Measurements from ENCODE around the gene GHRHR. TPM values are rescaled to one million over a fixed set of nuclear protein-coding genes. Genes with fewer than 3 reads are reported as not detected.
A peak's percentile ranks its signal among the peaks of the same experiment; 100 is the strongest.

GHRHR gene
- total and polyA plus RNA-seq, 4 experiments from 2014 or later, result not detected

GRCh38 chr7:31003721-31004120 lies 40.0 kb downstream of the GHRHR start:
- Mint-ChIP-seq H3K27me3 (peaks cover 2 to 3% of the 10 kb centered on the region in 2 donors), H3K36me3 (no peaks in the 10 kb centered on the region), H3K9me3 (no peaks in the 10 kb centered on the region), H3K27ac (no peak overlapping the region), H3K4me3 (no peak overlapping the region), H3K4me1 (peaks cover 0 to 1% (median 0%) of the 10 kb centered on the region in 4 donors)
- CTCF ChIA-PET (ENCODE audit: partially characterized antibody), result interaction anchor here (0.9 kb wide), 1 partner anchor 19 kb away, joined by 5 read pairs; no protein-coding TSS in a partner anchor
- H3K36me3 ChIP-seq (ENCODE audit: insufficient read depth, low read length), result no peaks in the 10 kb centered on the region
- no peaks in the 10 kb centered on the region for H3K4me1 ChIP-seq (ENCODE audit: insufficient read depth, low read length)
- no peak overlapping the region for H3K4me3 ChIP-seq (ENCODE audit: low read length in 2 of 2)
- no peaks in the 10 kb centered on the region for H3K9me3 ChIP-seq (ENCODE audit: control insufficient read depth in 1 of 2, low read length in 2 of 2)
- intact Hi-C loops (cut with micrococcal nuclease), result no loop called here
- no peaks in the 10 kb centered on the region for H3K27me3 ChIP-seq (ENCODE audit: insufficient read depth, low read length)
- DNase-seq, result no peak
- POLR2A ChIA-PET (ENCODE audit: partially characterized antibody), result no interaction called here
- no peak overlapping the region for H3K27ac ChIP-seq (ENCODE audit: low read depth, low read length)

DNA sequence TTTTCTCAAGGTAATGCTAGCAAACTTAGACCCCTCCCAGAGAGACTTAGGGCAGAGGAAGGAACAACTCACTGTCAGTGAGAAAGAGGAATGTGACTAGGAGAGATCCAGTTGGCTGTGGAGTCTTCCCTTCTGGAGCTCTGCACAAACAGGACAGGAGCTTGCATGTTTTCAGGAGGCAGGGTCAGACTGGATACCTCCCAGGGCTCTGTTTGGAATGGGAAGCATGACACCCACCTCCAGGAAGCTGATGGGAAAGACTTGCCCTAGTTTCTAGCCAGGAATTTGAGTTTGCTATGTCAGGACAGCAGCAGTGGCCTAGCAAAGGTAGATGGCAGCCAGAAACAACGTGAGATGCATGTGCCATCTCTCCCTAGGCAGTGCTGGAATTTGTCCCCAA lies 40.6 kb downstream of the GHRHR start:
- Histone ChIP-seq H3K27me3 (ENCODE audit: insufficient read depth, low read length) (no peaks in the 10 kb centered on the region), H3K27ac (ENCODE audit: low read depth, low read length) (no peak overlapping the region), H3K9me3 (ENCODE audit: control insufficient read depth in 1 of 2, low read length in 2 of 2) (no peaks in the 10 kb centered on the region), H3K4me1 (ENCODE audit: insufficient read depth, low read length) (no peaks in the 10 kb centered on the region), H3K4me3 (ENCODE audit: low read length in 2 of 2) (no peak overlapping the region), H3K36me3 (ENCODE audit: insufficient read depth, low read length) (no peaks in the 10 kb centered on the region)
- Mint-ChIP-seq H3K27ac (no peak overlapping the region), H3K4me1 (peaks cover 0 to 1% (median 0%) of the 10 kb centered on the region in 4 donors), H3K27me3 (peaks cover 3% of the 10 kb centered on the region in 2 donors), H3K9me3 (no peaks in the 10 kb centered on the region), H3K4me3 (no peak overlapping the region), H3K36me3 (no peaks in the 10 kb centered on the region)
- ChIA-PET CTCF (ENCODE audit: partially characterized antibody) (no interaction called here), POLR2A (ENCODE audit: partially characterized antibody) (no interaction called here)
- DNase-seq, result no peak
- intact Hi-C loops (cut with micrococcal nuclease), result no loop called here

DNA sequence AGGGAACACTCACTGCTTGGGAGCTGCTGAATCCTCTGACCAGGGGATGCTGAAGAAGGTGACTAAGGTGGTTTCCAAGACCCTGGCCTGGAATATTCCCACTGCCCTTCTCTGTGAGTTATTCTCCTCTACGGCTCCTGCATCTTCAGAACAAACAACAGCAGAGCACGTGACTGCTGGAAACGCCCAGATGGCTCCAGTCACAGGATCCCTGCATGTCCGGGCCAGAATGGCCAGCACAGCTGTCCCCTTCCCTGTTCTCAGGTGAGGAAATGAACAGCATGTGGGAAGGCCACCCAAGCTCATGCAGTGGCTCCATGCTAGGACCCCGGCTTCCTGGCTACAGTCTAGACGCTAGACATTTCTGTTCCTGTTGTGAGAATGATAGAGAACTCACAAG lies 43.1 kb downstream of the GHRHR start:
- Histone ChIP-seq H3K36me3 (ENCODE audit: insufficient read depth, low read length) (no peaks in the 10 kb centered on the region), H3K9me3 (ENCODE audit: control insufficient read depth in 1 of 2, low read length in 2 of 2) (no peaks in the 10 kb centered on the region), H3K4me1 (ENCODE audit: insufficient read depth, low read length) (no peaks in the 10 kb centered on the region), H3K27me3 (ENCODE audit: insufficient read depth, low read length) (no peaks in the 10 kb centered on the region), H3K27ac (ENCODE audit: low read depth, low read length) (no peak overlapping the region), H3K4me3 (ENCODE audit: low read length in 2 of 2) (no peak overlapping the region)
- DNase-seq, result no peak
- ChIA-PET POLR2A (ENCODE audit: partially characterized antibody) (no interaction called here), CTCF (ENCODE audit: partially characterized antibody) (interaction anchor here (1.0 kb wide), 1 partner anchor 24 kb away, joined by 4 read pairs; no protein-coding TSS in a partner anchor)
- H3K4me1 Mint-ChIP-seq, result peaks cover 0 to 4% (median 1%) of the 10 kb centered on the region in 4 donors
- H3K36me3 Mint-ChIP-seq, result no peaks in the 10 kb centered on the region
- intact Hi-C loops (cut with micrococcal nuclease), result no loop called here
- H3K27me3 Mint-ChIP-seq, result peaks cover 3 to 4% of the 10 kb centered on the region in 2 donors
- H3K27ac Mint-ChIP-seq, result no peak overlapping the region
- no peak overlapping the region for H3K4me3 Mint-ChIP-seq
- H3K9me3 Mint-ChIP-seq, result peaks cover 0 to 6% (median 3%) of the 10 kb centered on the region in 8 donors

GRCh38 chr7:31007634-31008033 lies 43.9 kb downstream of the GHRHR start:
- POLR2A ChIA-PET (ENCODE audit: partially characterized antibody), result no interaction called here
- no peaks in the 10 kb centered on the region for H3K4me1 ChIP-seq (ENCODE audit: insufficient read depth, low read length)
- H3K36me3 Mint-ChIP-seq, result no peaks in the 10 kb centered on the region
- H3K27me3 ChIP-seq (ENCODE audit: insufficient read depth, low read length), result no peaks in the 10 kb centered on the region
- H3K9me3 Mint-ChIP-seq, result peaks cover 0 to 7% (median 3%) of the 10 kb centered on the region in 8 donors
- no peak overlapping the region for H3K4me3 ChIP-seq (ENCODE audit: low read length in 2 of 2)
- no peaks in the 10 kb centered on the region for H3K36me3 ChIP-seq (ENCODE audit: insufficient read depth, low read length)
- peaks cover 3 to 4% of the 10 kb centered on the region in 2 donors for H3K27me3 Mint-ChIP-seq
- no peak for DNase-seq
- no peaks in the 10 kb centered on the region for H3K9me3 ChIP-seq (ENCODE audit: control insufficient read depth in 1 of 2, low read length in 2 of 2)
- peaks cover 0 to 4% (median under 1%) of the 10 kb centered on the region in 4 donors for H3K4me1 Mint-ChIP-seq
- H3K27ac Mint-ChIP-seq, result no peak overlapping the region
- CTCF ChIA-PET (ENCODE audit: partially characterized antibody), result interaction anchor here (1.0 kb wide), 1 partner anchor 24 kb away, joined by 4 read pairs; no protein-coding TSS in a partner anchor
- no peak overlapping the region for H3K27ac ChIP-seq (ENCODE audit: low read depth, low read length)
- intact Hi-C loops (cut with micrococcal nuclease), result no loop called here
- no peak overlapping the region for H3K4me3 Mint-ChIP-seq

DNA sequence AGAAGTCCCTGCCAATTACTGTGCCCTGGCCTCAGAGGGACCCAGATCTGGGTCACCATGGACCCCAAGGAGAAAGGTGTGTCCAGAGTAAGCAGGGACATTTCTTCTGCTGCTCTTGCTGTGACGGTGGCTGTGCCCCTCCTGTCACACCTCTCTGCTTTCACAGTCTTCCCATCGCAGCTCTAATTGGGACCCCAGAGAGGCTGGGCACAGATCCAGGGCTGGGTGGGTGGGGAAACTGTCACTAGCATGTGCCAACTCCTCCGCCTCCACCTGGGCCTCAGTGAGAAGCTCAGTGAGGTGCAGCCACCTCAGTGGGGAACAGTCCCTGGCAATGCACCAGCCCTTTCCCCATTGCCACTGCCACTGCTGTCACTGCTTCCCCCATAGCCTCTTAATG lies 51.1 kb downstream of the GHRHR start:
- POLR2A ChIA-PET (ENCODE audit: partially characterized antibody), result no interaction called here
- Mint-ChIP-seq H3K36me3 (no peaks in the 10 kb centered on the region), H3K27ac (no peak overlapping the region), H3K27me3 (peaks cover 4 to 6% of the 10 kb centered on the region in 2 donors), H3K9me3 (peaks cover 0 to 10% (median 3%) of the 10 kb centered on the region in 8 donors), H3K4me3 (no peak overlapping the region), H3K4me1 (peaks cover 8 to 26% (median 10%) of the 10 kb centered on the region in 4 donors)
- Histone ChIP-seq H3K27ac (ENCODE audit: low read depth, low read length) (no peak overlapping the region), H3K9me3 (ENCODE audit: control insufficient read depth in 1 of 2, low read length in 2 of 2) (no peaks in the 10 kb centered on the region), H3K4me1 (ENCODE audit: insufficient read depth, low read length) (peaks cover 24% of the 10 kb centered on the region), H3K36me3 (ENCODE audit: insufficient read depth, low read length) (no peaks in the 10 kb centered on the region), H3K27me3 (ENCODE audit: insufficient read depth, low read length) (no peaks in the 10 kb centered on the region), H3K4me3 (ENCODE audit: low read length in 2 of 2) (no peak overlapping the region)
- CTCF ChIA-PET (ENCODE audit: partially characterized antibody), result no interaction called here
- intact Hi-C loops (cut with micrococcal nuclease), result no loop called here
- no peak for DNase-seq

- Mint-ChIP-seq H3K4me1 (peaks cover 5 to 45% (median 13%) of the 10 kb centered on the region in 4 donors), H3K27ac (peak overlapping the region in 6 of 7 donors; percentile 36 to 88 (median 58)), H3K9me3 (peaks cover 0 to 3% (median 0%) of the 10 kb centered on the region in 8 donors), H3K36me3 (no peaks in the 10 kb centered on the region), H3K4me3 (peak overlapping the region in 2 of 8 donors; percentile 10 to 39), H3K27me3 (peaks cover 4% of the 10 kb centered on the region in 2 donors)
- Histone ChIP-seq H3K27me3 (ENCODE audit: insufficient read depth, low read length) (no peaks in the 10 kb centered on the region), H3K27ac (ENCODE audit: low read depth, low read length) (no peak overlapping the region), H3K4me1 (ENCODE audit: insufficient read depth, low read length) (peaks cover 30% of the 10 kb centered on the region), H3K36me3 (ENCODE audit: insufficient read depth, low read length) (no peaks in the 10 kb centered on the region), H3K9me3 (ENCODE audit: control insufficient read depth in 1 of 2, low read length in 2 of 2) (no peaks in the 10 kb centered on the region), H3K4me3 (ENCODE audit: low read length in 2 of 2) (no peak overlapping the region)
- intact Hi-C loops (cut with micrococcal nuclease), result no loop called here
- ChIA-PET POLR2A (ENCODE audit: partially characterized antibody) (no interaction called here), CTCF (ENCODE audit: partially characterized antibody) (interaction anchor here (0.8 kb wide), 1 partner anchor 34 kb away, joined by 4 read pairs; no protein-coding TSS in a partner anchor)
- peak in 4 of 5 donors; percentile 6 to 60 (median 20) for DNase-seq
Observed at GRCh38 chr7:31017032-31017675, 53.4 kb downstream of the GHRHR start.

- no peaks in the 10 kb centered on the region for H3K27me3 ChIP-seq (ENCODE audit: insufficient read depth, low read length)
- H3K4me3 Mint-ChIP-seq, result peak overlapping the region in 1 of 8 donors; percentile 25
- ChIA-PET CTCF (ENCODE audit: partially characterized antibody) (no interaction called here), POLR2A (ENCODE audit: partially characterized antibody) (no interaction called here)
- peak overlapping the region in 5 of 7 donors; percentile 36 to 88 (median 51) for H3K27ac Mint-ChIP-seq
- intact Hi-C loops (cut with micrococcal nuclease), result no loop called here
- peaks cover 5 to 51% (median 15%) of the 10 kb centered on the region in 4 donors for H3K4me1 Mint-ChIP-seq
- DNase-seq, result no peak
- H3K9me3 Mint-ChIP-seq, result peaks cover 0 to 2% (median 0%) of the 10 kb centered on the region in 8 donors
- no peaks in the 10 kb centered on the region for H3K36me3 ChIP-seq (ENCODE audit: insufficient read depth, low read length)
- no peaks in the 10 kb centered on the region for H3K9me3 ChIP-seq (ENCODE audit: control insufficient read depth in 1 of 2, low read length in 2 of 2)
- no peaks in the 10 kb centered on the region for H3K36me3 Mint-ChIP-seq
- H3K27me3 Mint-ChIP-seq, result peaks cover 4% of the 10 kb centered on the region in 2 donors
- H3K4me1 ChIP-seq (ENCODE audit: insufficient read depth, low read length), result peaks cover 35% of the 10 kb centered on the region
- H3K27ac ChIP-seq (ENCODE audit: low read depth, low read length), result no peak overlapping the region
- no peak overlapping the region for H3K4me3 ChIP-seq (ENCODE audit: low read length in 2 of 2)
Observed at GRCh38 chr7:31017721-31018120, 54.0 kb downstream of the GHRHR start.
